Fibroblast of pulmonary artery (primary cell): Measurements from ENCODE around the gene DOCK4.

Source experiments
- DNase-seq: peaks from one replicate; pipeline ENCODE4 v3.0.0-alpha.2; 2010; ENCODE audit warnings: low read depth
- H3K4me3 ChIP-seq: replicated peaks from 2 replicates; pipeline ENCODE4 v1.5.1; 2011; ENCODE audit warnings: low read depth, mild to moderate bottlenecking, control low read depth, low read length, moderate library complexity
- CTCF ChIP-seq: IDR thresholded peaks from 2 replicates; pipeline ENCODE4 v1.5.1; 2011; ENCODE audit warnings: mild to moderate bottlenecking, control low read depth, low read length, inconsistent platforms; ENCODE audit errors: missing control alignments

The DOCK4 gene

GRCh38 chr7:112052993-112053736 is 153.0 kb downstream of the DOCK4 start:
- TF ChIP-seq CTCF, result no peak
- no peak for DNase-seq
- no peak overlapping the region for H3K4me3 ChIP-seq

- no peak for DNase-seq
- H3K4me3 ChIP-seq, result no peak overlapping the region
- TF ChIP-seq CTCF, result no peak
These were observed 153.7 kb downstream of the DOCK4 start for GRCh38 chr7:112052498-112052897.

GRCh38 chr7:112050250-112050881 is 155.8 kb downstream of the DOCK4 start:
- DNase-seq, result no peak
- no peak for TF ChIP-seq CTCF
- no peak overlapping the region for H3K4me3 ChIP-seq

- TF ChIP-seq CTCF, result no peak
- no peak overlapping the region for H3K4me3 ChIP-seq
- no peak for DNase-seq
These were observed 156.5 kb downstream of the DOCK4 start for GRCh38 chr7:112049555-112050249.

GRCh38 chr7:112047421-112047820 is 158.8 kb downstream of the DOCK4 start:
- no peak for DNase-seq
- no peak overlapping the region for H3K4me3 ChIP-seq
- no peak for TF ChIP-seq CTCF

GRCh38 chr7:112045222-112045621 is 161.0 kb downstream of the DOCK4 start:
- no peak for DNase-seq
- H3K4me3 ChIP-seq, result no peak overlapping the region
- no peak for TF ChIP-seq CTCF
